Karpas-422 (cell line): ENCODE results near the gene RPL37. TPM values are rescaled to one million over a fixed set of nuclear protein-coding genes. Genes with fewer than 3 reads are reported as not detected.
"Not testable (repeated sequence)": the region's sequence is repeated elsewhere in the genome, so short reads cannot be mapped to it uniquely, and the experiment has no call there.

Experiments
- DNase-seq: peaks from one replicate; pipeline ENCODE4 v3.0.0-alpha.2; 2015
- H2AFZ ChIP-seq: fragments of 200-600 bp; sonication (generic); 2 replicates; pipeline ENCODE4 v1.6.1; 2014; ENCODE audit warnings: antibody characterized with exemption, low read length, mixed read lengths
- H3K27ac ChIP-seq: fragments of 200-600 bp; sonication (generic); 2 replicates; pipeline ENCODE4 v1.5.1; 2014; ENCODE audit warnings: mild to moderate bottlenecking, low read length, moderate library complexity
- H3K27me3 ChIP-seq: fragments of 200-600 bp; sonication (generic); 2 replicates; pipeline ENCODE4 v1.6.1; 2014; ENCODE audit warnings: low read length, mixed read lengths
- H3K36me3 ChIP-seq: fragments of 200-600 bp; sonication (generic); 2 replicates; pipeline ENCODE4 v1.6.1; 2014; ENCODE audit warnings: low read length, mixed read lengths; ENCODE audit not compliant: insufficient read depth
- H3K4me1 ChIP-seq: fragments of 200-600 bp; sonication (generic); 2 replicates; pipeline ENCODE4 v1.6.1; 2014; ENCODE audit warnings: mild to moderate bottlenecking, low read length, mixed read lengths
- H3K4me2 ChIP-seq: fragments of 200-600 bp; sonication (generic); 2 replicates; pipeline ENCODE4 v1.6.1; 2014; ENCODE audit warnings: low read length, low read depth, mild to moderate bottlenecking; ENCODE audit not compliant: poor library complexity, severe bottlenecking
- H3K4me3 ChIP-seq: fragments of 200-600 bp; sonication (generic); 2 replicates; pipeline ENCODE4 v1.5.1; 2014; ENCODE audit warnings: mild to moderate bottlenecking, antibody characterized with exemption, low read length, mixed read lengths
- H3K79me2 ChIP-seq: fragments of 200-600 bp; sonication (generic); 2 replicates; pipeline ENCODE4 v1.6.1; 2014; ENCODE audit warnings: mild to moderate bottlenecking, low read length, mixed read lengths
- H3K9ac ChIP-seq: fragments of 200-600 bp; sonication (generic); 2 replicates; pipeline ENCODE4 v1.6.0; 2014; ENCODE audit warnings: low read length
- H3K9me2 ChIP-seq: fragments of 200-600 bp; sonication (generic), shearing (Covaris generic); replicated peaks from 2 replicates; pipeline ENCODE4 v1.6.0; 2014; ENCODE audit warnings: mild to moderate bottlenecking, low read length, moderate library complexity; ENCODE audit not compliant: insufficient read depth
- H3K9me3 ChIP-seq: fragments of 300-700, 200-600 bp; sonication (generic); 2 replicates; pipeline ENCODE4 v1.6.1; 2014; ENCODE audit warnings: low read length, mixed read lengths
- H4K20me1 ChIP-seq: fragments of 200-600 bp; sonication (generic); 2 replicates; pipeline ENCODE4 v1.6.1; 2014; ENCODE audit warnings: mild to moderate bottlenecking, antibody characterized with exemption, low read length, low read depth; ENCODE audit not compliant: insufficient read depth
- total RNA-seq: library from RNA; depleted of rRNA; stranded (reverse); fragments of >200 nt; shearing (Covaris generic); gene quantifications from 2 replicates; pipeline ENCODE4 v1.2.3, GENCODE V29; 2014; ENCODE audit warnings: low replicate concordance

Gene RPL37
- total RNA-seq, 1 experiment from 2014 or later, result 3,939 TPM

- peak overlapping the region; percentile 88 for H3K4me2 ChIP-seq
- no peaks in the 10 kb centered on the region for H3K27me3 ChIP-seq
- no peaks in the 10 kb centered on the region for H3K9me2 ChIP-seq
- no peaks in the 10 kb centered on the region for H4K20me1 ChIP-seq
- peaks cover 8% of the 10 kb centered on the region for H3K36me3 ChIP-seq
- peak overlapping the region; percentile 83; the same call in 1 of the 2 replicates for H3K27ac ChIP-seq
- peaks cover 64% of the 10 kb centered on the region for H3K79me2 ChIP-seq
- no peaks in the 10 kb centered on the region for H3K9me3 ChIP-seq
- H2AFZ ChIP-seq, result no peak overlapping the region
- peaks cover 24% of the 10 kb centered on the region for H3K4me1 ChIP-seq
- DNase-seq, result peak; percentile 43
- peak overlapping the region; percentile 82 for H3K4me3 ChIP-seq
- peak overlapping the region; percentile 97 for H3K9ac ChIP-seq
Measured at GRCh38 chr5:40796487-40796889, 38.5 kb downstream of the RPL37 start.

GRCh38 chr5:40794877-40795276 is 40.1 kb downstream of the RPL37 start:
- not testable (repeated sequence) for H3K36me3 ChIP-seq, H3K9me3 ChIP-seq, H4K20me1 ChIP-seq, H3K27me3 ChIP-seq, DNase-seq, H3K4me3 ChIP-seq, H3K9me2 ChIP-seq, H3K9ac ChIP-seq, H3K27ac ChIP-seq, H3K4me2 ChIP-seq, H2AFZ ChIP-seq
- peaks cover 24% of the 10 kb centered on the region for H3K4me1 ChIP-seq
- H3K79me2 ChIP-seq, result peaks cover 80% of the 10 kb centered on the region

- not testable (repeated sequence) for H3K27ac ChIP-seq, H3K9me2 ChIP-seq, H3K27me3 ChIP-seq, DNase-seq, H3K9me3 ChIP-seq, H2AFZ ChIP-seq, H4K20me1 ChIP-seq, H3K9ac ChIP-seq, H3K4me2 ChIP-seq, H3K4me3 ChIP-seq, H3K36me3 ChIP-seq
- Histone ChIP-seq H3K79me2 (peaks cover 86% of the 10 kb centered on the region), H3K4me1 (peaks cover 19% of the 10 kb centered on the region)
Measured at GRCh38 chr5:40794340-40794739, 40.7 kb downstream of the RPL37 start.

- not testable (repeated sequence) for DNase-seq, H3K27me3 ChIP-seq, H2AFZ ChIP-seq, H3K4me2 ChIP-seq, H3K9me3 ChIP-seq, H3K27ac ChIP-seq, H4K20me1 ChIP-seq, H3K4me3 ChIP-seq, H3K9me2 ChIP-seq, H3K9ac ChIP-seq, H3K4me1 ChIP-seq
- H3K79me2 ChIP-seq, result peaks cover 100% of the 10 kb centered on the region
- peaks cover 20% of the 10 kb centered on the region for H3K36me3 ChIP-seq
Measured at GRCh38 chr5:40792691-40793090, 42.3 kb downstream of the RPL37 start.

- H3K27me3 ChIP-seq, result no peaks in the 10 kb centered on the region
- H3K4me3 ChIP-seq, result no peak overlapping the region
- no peak overlapping the region for H3K9ac ChIP-seq
- no peak overlapping the region for H3K27ac ChIP-seq
- H3K4me2 ChIP-seq, result no peak overlapping the region
- H3K36me3 ChIP-seq, result peaks cover 22% of the 10 kb centered on the region
- H3K79me2 ChIP-seq, result peaks cover 100% of the 10 kb centered on the region
- H3K4me1 ChIP-seq, result peaks cover 7% of the 10 kb centered on the region
- H4K20me1 ChIP-seq, result peaks cover 3% of the 10 kb centered on the region; the same call in 1 of the 2 replicates
- H2AFZ ChIP-seq, result no peak overlapping the region
- H3K9me3 ChIP-seq, result no peaks in the 10 kb centered on the region
- no peaks in the 10 kb centered on the region for H3K9me2 ChIP-seq
- no peak for DNase-seq
Measured at GRCh38 chr5:40791715-40792139, 43.3 kb downstream of the RPL37 start.

GRCh38 chr5:40790947-40791593 is 44.0 kb downstream of the RPL37 start:
- DNase-seq, result no peak
- Histone ChIP-seq H3K9me2 (no peaks in the 10 kb centered on the region), H3K9me3 (no peaks in the 10 kb centered on the region), H3K36me3 (peaks cover 22% of the 10 kb centered on the region), H3K27me3 (no peaks in the 10 kb centered on the region), H3K9ac (no peak overlapping the region), H3K4me3 (no peak overlapping the region), H4K20me1 (peaks cover 3% of the 10 kb centered on the region; the same call in 1 of the 2 replicates), H3K4me1 (peaks cover under 1% of the 10 kb centered on the region), H2AFZ (no peak overlapping the region), H3K27ac (no peak overlapping the region), H3K79me2 (peaks cover 100% of the 10 kb centered on the region), H3K4me2 (no peak overlapping the region)

GRCh38 chr5:40788941-40789340 is 46.1 kb downstream of the RPL37 start:
- H3K27ac ChIP-seq, H3K9me3 ChIP-seq, H3K4me1 ChIP-seq, H2AFZ ChIP-seq, H3K9ac ChIP-seq, H3K4me3 ChIP-seq, H3K4me2 ChIP-seq, H3K27me3 ChIP-seq, DNase-seq, H4K20me1 ChIP-seq, H3K9me2 ChIP-seq: not testable (repeated sequence)
- Histone ChIP-seq H3K79me2 (peaks cover 99% of the 10 kb centered on the region), H3K36me3 (peaks cover 17% of the 10 kb centered on the region; the same call in 1 of the 2 replicates)

- Histone ChIP-seq H4K20me1 (peaks cover 3% of the 10 kb centered on the region; the same call in 1 of the 2 replicates), H3K4me3 (no peak overlapping the region), H3K9me2 (no peaks in the 10 kb centered on the region), H3K36me3 (peaks cover 15% of the 10 kb centered on the region; the same call in 1 of the 2 replicates), H3K9ac (no peak overlapping the region), H3K27ac (no peak overlapping the region), H2AFZ (no peak overlapping the region), H3K27me3 (no peaks in the 10 kb centered on the region), H3K79me2 (peaks cover 99% of the 10 kb centered on the region), H3K4me2 (no peak overlapping the region), H3K4me1 (no peaks in the 10 kb centered on the region), H3K9me3 (no peaks in the 10 kb centered on the region)
- DNase-seq, result no peak
Measured at GRCh38 chr5:40787986-40788385, 47.0 kb downstream of the RPL37 start.
